Mesenchymal stem cell (in vitro differentiated cells and primary cell): ENCODE results near the gene RAB3GAP1.

ENCODE experiments used
- DNase-seq: peaks from one replicate; pipeline ENCODE4 v3.0.0-alpha.2; 2013
- H2AFZ ChIP-seq: one replicate; pipeline ENCODE4 v1.6.1; 2013; ENCODE audit warnings: low read depth, mild to moderate bottlenecking, control low read depth, inconsistent platforms, low read length, moderate library complexity
- H2AK5ac ChIP-seq: 2 replicates; pipeline ENCODE4 v1.6.1; 2013; ENCODE audit warnings: low read length, moderate library complexity, mild to moderate bottlenecking, inconsistent platforms; ENCODE audit not compliant: severe bottlenecking
- H2BK120ac ChIP-seq: one replicate; pipeline ENCODE4 v1.6.1; 2013; ENCODE audit warnings: low read depth, mild to moderate bottlenecking, inconsistent platforms, low read length, moderate library complexity
- H2BK12ac ChIP-seq, 2 experiments: one replicate each; pipeline ENCODE4 v1.6.1; 2013; ENCODE audit warnings: inconsistent platforms in 2 of 2, low read length in 2 of 2, mild to moderate bottlenecking in 2 of 2, moderate library complexity in 2 of 2, control low read depth in 1 of 2
- H2BK15ac ChIP-seq: one replicate; pipeline ENCODE4 v1.6.1; 2013; ENCODE audit warnings: mild to moderate bottlenecking, low read depth, inconsistent platforms; ENCODE audit not compliant: poor library complexity, severe bottlenecking
- H2BK5ac ChIP-seq: 2 replicates; pipeline ENCODE4 v1.6.1; 2013; ENCODE audit warnings: low read depth, mild to moderate bottlenecking, low read length, control low read depth, inconsistent platforms; ENCODE audit not compliant: poor library complexity, severe bottlenecking
- H3K14ac ChIP-seq, 2 experiments: one replicate each; pipeline ENCODE4 v1.6.1; 2013; ENCODE audit warnings: inconsistent platforms in 2 of 2, low read length in 2 of 2, control low read depth in 1 of 2, mild to moderate bottlenecking in 1 of 2, moderate library complexity in 1 of 2
- H3K18ac ChIP-seq, 2 experiments: one replicate each; pipeline ENCODE4 v1.6.1; 2013; ENCODE audit warnings: inconsistent platforms in 2 of 2, low read length in 2 of 2, control low read depth in 1 of 2, low read depth in 1 of 2, mild to moderate bottlenecking in 1 of 2
- H3K23ac ChIP-seq, 2 experiments: one replicate each; pipeline ENCODE4 v1.6.1; 2013; ENCODE audit warnings: inconsistent platforms in 2 of 2, low read length in 2 of 2, mild to moderate bottlenecking in 2 of 2, moderate library complexity in 2 of 2, control low read depth in 1 of 2
- H3K27ac ChIP-seq: 2 replicates; pipeline ENCODE4 v1.5.1; 2013; ENCODE audit warnings: mild to moderate bottlenecking, moderate library complexity, low read length, control low read depth, inconsistent platforms; ENCODE audit not compliant: poor library complexity, severe bottlenecking
- H3K27me3 ChIP-seq, 2 experiments: 2 replicates each; pipeline versions ENCODE4 v1.6.1 to v1.7.0; 2013; ENCODE audit warnings: low read length in 2 of 2, mild to moderate bottlenecking in 2 of 2, moderate library complexity in 2 of 2, control low read depth in 1 of 2, inconsistent platforms in 1 of 2; ENCODE audit not compliant: control insufficient read depth in 1 of 2, insufficient read depth in 1 of 2
- H3K36me3 ChIP-seq, 2 experiments: 2 replicates each; pipeline versions ENCODE4 v1.6.1 to v1.7.0; 2013; ENCODE audit warnings: low read length in 2 of 2, control low read depth in 1 of 2, inconsistent platforms in 1 of 2, low read depth in 1 of 2, mild to moderate bottlenecking in 1 of 2; ENCODE audit not compliant: insufficient read depth in 2 of 2, control insufficient read depth in 1 of 2
- H3K4ac ChIP-seq, 2 experiments: one replicate each; pipeline ENCODE4 v1.6.1; 2013; ENCODE audit warnings: inconsistent platforms in 2 of 2, low read length in 2 of 2, mild to moderate bottlenecking in 2 of 2, moderate library complexity in 2 of 2, control low read depth in 1 of 2, low read depth in 1 of 2
- H3K4me1 ChIP-seq: 2 replicates; pipeline ENCODE4 v1.6.1; 2013; ENCODE audit warnings: low read depth, low read length, control low read depth; ENCODE audit not compliant: control insufficient read depth, insufficient read depth
- H3K4me2 ChIP-seq: 2 replicates; pipeline ENCODE4 v1.6.1; 2013; ENCODE audit warnings: low read length, mild to moderate bottlenecking, inconsistent platforms; ENCODE audit not compliant: poor library complexity, severe bottlenecking
- H3K4me3 ChIP-seq, 2 experiments: 2 replicates each; pipeline versions ENCODE4 v1.5.1 to v1.7.0; 2013; ENCODE audit warnings: low read length in 2 of 2, mild to moderate bottlenecking in 2 of 2, control low read depth in 1 of 2, low read depth in 1 of 2; ENCODE audit not compliant: insufficient read depth in 1 of 2
- H3K79me1 ChIP-seq: replicated peaks from 2 replicates; pipeline ENCODE4 v1.6.1; 2013; ENCODE audit warnings: mild to moderate bottlenecking, control low read depth, low read length, inconsistent platforms; ENCODE audit not compliant: poor library complexity, severe bottlenecking
- H3K9ac ChIP-seq: 2 replicates; pipeline ENCODE4 v1.7.0; 2013; ENCODE audit warnings: mild to moderate bottlenecking, low read length, moderate library complexity
- H3K9me3 ChIP-seq: 2 replicates; pipeline ENCODE4 v1.7.0; 2013; ENCODE audit warnings: mild to moderate bottlenecking, low read length; ENCODE audit not compliant: control insufficient read depth
- H4K8ac ChIP-seq: one replicate; pipeline ENCODE4 v1.6.1; 2013; ENCODE audit warnings: inconsistent platforms, mild to moderate bottlenecking, low read length, moderate library complexity
- H4K91ac ChIP-seq: one replicate; pipeline ENCODE4 v1.6.1; 2013; ENCODE audit warnings: mild to moderate bottlenecking, low read length, inconsistent platforms
- WGBS: methylation state at CpG from one replicate; pipeline ENCODE4 v1.1.7; 2013; ENCODE audit warnings: mixed read lengths; 5-methylcytosine and 5-hydroxymethylcytosine counted together

The RAB3GAP1 gene

GRCh38 chr2:135174049-135174809 is 122.1 kb downstream of the RAB3GAP1 start:
- Histone ChIP-seq H3K9me3 (peaks cover 8% of the 10 kb centered on the region), H3K79me1 (peaks cover 12% of the 10 kb centered on the region), H3K27me3 (no peaks in the 10 kb centered on the region), H3K27ac (no peak overlapping the region), H2BK5ac (no peak overlapping the region), H3K4ac (no peak overlapping the region), H4K91ac (no peak overlapping the region), H3K4me1 (no peaks in the 10 kb centered on the region), H2BK120ac (no peak overlapping the region), H3K14ac (no peak overlapping the region), H3K36me3 (peaks cover 40 to 60% of the 10 kb centered on the region in 2 experiments), H2BK15ac (no peak overlapping the region), H3K4me3 (no peak overlapping the region), H2BK12ac (no peak overlapping the region), H3K18ac (no peak overlapping the region), H4K8ac (no peak overlapping the region), H2AK5ac (no peak overlapping the region), H3K9ac (no peak overlapping the region), H2AFZ (no peak overlapping the region), H3K23ac (no peak overlapping the region), H3K4me2 (no peak overlapping the region)
- WGBS, result 98% methylated on average over 8 of the region's 9 CpGs
- DNase-seq, result no peak

GRCh38 chr2:135174810-135175093 is 122.7 kb downstream of the RAB3GAP1 start:
- no peak for DNase-seq
- H3K27ac ChIP-seq, result no peak overlapping the region
- WGBS, result 97% methylated on average over 6 of the region's 6 CpGs

GRCh38 chr2:135175177-135175576 is 123.1 kb downstream of the RAB3GAP1 start:
- Histone ChIP-seq H3K4me3 (no peak overlapping the region), H2BK15ac (no peak overlapping the region), H3K4ac (no peak overlapping the region), H4K91ac (no peak overlapping the region), H2AK5ac (no peak overlapping the region), H3K14ac (no peak overlapping the region), H3K18ac (no peak overlapping the region), H3K23ac (no peak overlapping the region), H3K27me3 (no peaks in the 10 kb centered on the region), H3K4me2 (no peak overlapping the region), H2BK5ac (no peak overlapping the region), H3K27ac (no peak overlapping the region), H3K36me3 (peaks cover 40 to 51% of the 10 kb centered on the region in 2 experiments), H3K9me3 (peaks cover 8% of the 10 kb centered on the region), H3K79me1 (peaks cover 12% of the 10 kb centered on the region), H2BK12ac (no peak overlapping the region), H2AFZ (no peak overlapping the region), H4K8ac (no peak overlapping the region), H3K4me1 (no peaks in the 10 kb centered on the region), H3K9ac (no peak overlapping the region), H2BK120ac (no peak overlapping the region)
- WGBS, result 100% methylated on average over 1 of the region's 3 CpGs
- no peak for DNase-seq

More at GRCh38 chr2:135174810-135175093, 122.7 kb downstream of the RAB3GAP1 start:
- Histone ChIP-seq H3K14ac (no peak overlapping the region), H3K4me2 (no peak overlapping the region), H3K36me3 (peaks cover 40 to 55% of the 10 kb centered on the region in 2 experiments), H2AK5ac (no peak overlapping the region), H2BK120ac (no peak overlapping the region), H2BK15ac (no peak overlapping the region), H3K79me1 (peaks cover 12% of the 10 kb centered on the region), H3K4me1 (no peaks in the 10 kb centered on the region), H4K8ac (no peak overlapping the region), H2AFZ (no peak overlapping the region), H3K9me3 (peaks cover 8% of the 10 kb centered on the region), H3K4ac (no peak overlapping the region), H2BK12ac (no peak overlapping the region), H3K27me3 (no peaks in the 10 kb centered on the region), H2BK5ac (no peak overlapping the region), H3K18ac (no peak overlapping the region), H3K9ac (no peak overlapping the region), H3K23ac (no peak overlapping the region), H3K4me3 (no peak overlapping the region), H4K91ac (no peak overlapping the region)

GRCh38 chr2:135179689-135180088 is 127.6 kb downstream of the RAB3GAP1 start:
- Histone ChIP-seq H3K27ac (no peak overlapping the region), H2BK15ac (no peak overlapping the region), H3K27me3 (no peaks in the 10 kb centered on the region), H3K18ac (no peak overlapping the region), H3K14ac (no peak overlapping the region), H3K4ac (no peak overlapping the region), H3K4me2 (no peak overlapping the region), H2BK5ac (no peak overlapping the region), H2BK12ac (no peak overlapping the region), H3K9ac (no peak overlapping the region), H4K91ac (no peak overlapping the region), H4K8ac (no peak overlapping the region), H3K23ac (no peak overlapping the region), H3K9me3 (peaks cover 8% of the 10 kb centered on the region), H2AFZ (no peak overlapping the region), H2BK120ac (no peak overlapping the region), H3K4me1 (no peaks in the 10 kb centered on the region), H2AK5ac (no peak overlapping the region), H3K79me1 (no peaks in the 10 kb centered on the region), H3K36me3 (peaks cover 14 to 23% of the 10 kb centered on the region in 2 experiments), H3K4me3 (no peak overlapping the region)
- no CpG with 5 or more reads among the region's 1 CpG for WGBS
- DNase-seq, result no peak
